HG02981 (cell line): ENCODE measurements around the gene DISC1.
"Not testable (repeated sequence)": the region's sequence is repeated elsewhere in the genome, so short reads cannot be mapped to it uniquely, and the experiment has no call there.

Source experiments
- ATAC-seq: cut with Tn5 transposase; IDR thresholded peaks from one replicate; pipeline ENCODE4 v1.9.1; 2021; ENCODE audit warnings: mild to moderate bottlenecking, moderate library complexity; ENCODE audit not compliant: unreplicated experiment

DISC1 gene

GRCh38 chr1:231871878-231872277 lies 245.3 kb downstream of the DISC1 start:
- ATAC-seq, result no peak

- no peak for ATAC-seq
These were observed 245.9 kb downstream of the DISC1 start for GRCh38 chr1:231872461-231872910.

GRCh38 chr1:231878737-231879136 lies 252.1 kb downstream of the DISC1 start:
- ATAC-seq, result no peak

- ATAC-seq, result no peak
These were observed 252.7 kb downstream of the DISC1 start for GRCh38 chr1:231879296-231879695.

GRCh38 chr1:231882333-231882732 lies 255.7 kb downstream of the DISC1 start:
- no peak for ATAC-seq

- no peak for ATAC-seq
These were observed 256.2 kb downstream of the DISC1 start for GRCh38 chr1:231882790-231883189.

GRCh38 chr1:231883382-231883781 lies 256.8 kb downstream of the DISC1 start:
- ATAC-seq, result no peak

- no peak for ATAC-seq
These were observed 258.7 kb downstream of the DISC1 start for GRCh38 chr1:231885209-231885854.

- ATAC-seq, result no peak
These were observed 260.6 kb downstream of the DISC1 start for GRCh38 chr1:231887166-231887565.

GRCh38 chr1:231887866-231888265 lies 261.3 kb downstream of the DISC1 start:
- no peak for ATAC-seq

GRCh38 chr1:231890791-231891190 lies 264.2 kb downstream of the DISC1 start:
- no peak for ATAC-seq

GRCh38 chr1:231893400-231894102 lies 267.0 kb downstream of the DISC1 start:
- ATAC-seq, result no peak

- no peak for ATAC-seq
These were observed 270.2 kb downstream of the DISC1 start for GRCh38 chr1:231896806-231897205.

- no peak for ATAC-seq
These were observed 272.5 kb downstream of the DISC1 start for GRCh38 chr1:231899046-231899445.

GRCh38 chr1:231899713-231900435 lies 273.3 kb downstream of the DISC1 start:
- no peak for ATAC-seq

GRCh38 chr1:231903586-231904081 lies 277.0 kb downstream of the DISC1 start:
- ATAC-seq, result no peak

GRCh38 chr1:231907310-231907709 lies 280.7 kb downstream of the DISC1 start:
- not testable (repeated sequence) for ATAC-seq

- ATAC-seq, result no peak
These were observed 286.9 kb downstream of the DISC1 start for GRCh38 chr1:231913493-231913892.

- ATAC-seq, result no peak
These were observed 291.8 kb downstream of the DISC1 start for GRCh38 chr1:231918239-231919015.

GRCh38 chr1:231919239-231919885 lies 292.8 kb downstream of the DISC1 start:
- ATAC-seq, result no peak
